GM23338 (cell line): ENCODE measurements around the gene TRNP1. TPM values are rescaled to one million over a fixed set of nuclear protein-coding genes. Genes with fewer than 3 reads are reported as not detected.

ENCODE experiments used
- ATAC-seq: fragments of 200-7000 bp; cut with Tn5 transposase; 3 replicates; pipeline ENCODE4 v1.9.1; 2020
- DNase-seq: peaks from one replicate; pipeline ENCODE4 v3.0.0-alpha.2; 2015; ENCODE audit warnings: low spot score
- H2AFZ ChIP-seq: fragments of 200-600 bp; sonication (generic); 2 replicates; pipeline ENCODE4 v1.8.0; 2016; ENCODE audit warnings: antibody characterized with exemption, mild to moderate bottlenecking, moderate library complexity
- H3F3A ChIP-seq: fragments of 200-600 bp; sonication (generic); replicated peaks from 2 replicates; pipeline ENCODE4 v1.8.0; 2017; ENCODE audit warnings: antibody characterized with exemption, mixed run types, low read depth
- H3K27ac ChIP-seq: fragments of 200-600 bp; sonication (generic); 2 replicates; pipeline ENCODE4 v1.6.1; 2016; ENCODE audit warnings: low read depth
- H3K27me3 ChIP-seq: fragments of 200-600 bp; sonication (generic); 2 replicates; pipeline ENCODE4 v1.8.0; 2016; ENCODE audit warnings: mild to moderate bottlenecking, mixed run types, moderate library complexity; ENCODE audit not compliant: insufficient read depth
- H3K36me3 ChIP-seq: fragments of 200-600 bp; sonication (generic); 2 replicates; pipeline ENCODE4 v1.8.0; 2016; ENCODE audit warnings: mild to moderate bottlenecking; ENCODE audit not compliant: insufficient read depth
- H3K4me1 ChIP-seq: fragments of 200-600 bp; sonication (generic); 2 replicates; pipeline ENCODE4 v1.8.0; 2016; ENCODE audit warnings: mild to moderate bottlenecking, moderate library complexity; ENCODE audit not compliant: insufficient read depth
- H3K4me2 ChIP-seq: fragments of 200-600 bp; sonication (generic); 2 replicates; pipeline ENCODE4 v1.7.1; 2017; ENCODE audit warnings: mixed run types
- H3K4me3 ChIP-seq: fragments of 200-600 bp; sonication (generic); 2 replicates; pipeline ENCODE4 v1.6.1; 2016; ENCODE audit warnings: mixed run types
- H3K79me2 ChIP-seq: fragments of 200-600 bp; sonication (generic); replicated peaks from 2 replicates; pipeline ENCODE4 v1.8.0; 2017; ENCODE audit warnings: mild to moderate bottlenecking; ENCODE audit not compliant: insufficient read depth
- H3K9me2 ChIP-seq: fragments of 200-600 bp; sonication (generic); 2 replicates; pipeline ENCODE4 v1.8.0; 2017; ENCODE audit not compliant: insufficient read depth
- H4K20me1 ChIP-seq: fragments of 200-600 bp; sonication (generic); replicated peaks from 2 replicates; pipeline ENCODE4 v1.8.0; 2017; ENCODE audit warnings: mild to moderate bottlenecking; ENCODE audit not compliant: insufficient read depth
- H3K27ac Mint-ChIP-seq: 2 replicates; pipeline ENCODE4 v1.8.0; 2020; ENCODE audit warnings: inconsistent platforms, mild to moderate bottlenecking, moderate library complexity, mixed read lengths
- H3K27me3 Mint-ChIP-seq: 3 replicates; pipeline ENCODE4 v1.8.0; 2022; ENCODE audit warnings: low read depth, mild to moderate bottlenecking, moderate library complexity, mixed read lengths, inconsistent platforms; ENCODE audit not compliant: insufficient read depth, poor library complexity
- H3K36me3 Mint-ChIP-seq: 3 replicates; pipeline ENCODE4 v1.8.0; 2021; ENCODE audit warnings: low read depth, mild to moderate bottlenecking, inconsistent platforms, moderate library complexity, mixed read lengths
- H3K4me1 Mint-ChIP-seq: 3 replicates; pipeline ENCODE4 v1.8.0; 2020; ENCODE audit warnings: mild to moderate bottlenecking, inconsistent platforms, mixed read lengths
- H3K4me3 Mint-ChIP-seq: 3 replicates; pipeline ENCODE4 v1.8.0; 2021; ENCODE audit warnings: moderate library complexity, mild to moderate bottlenecking, inconsistent platforms, mixed read lengths
- H3K9me3 Mint-ChIP-seq: 3 replicates; pipeline ENCODE4 v1.8.0; 2020; ENCODE audit warnings: moderate library complexity, mild to moderate bottlenecking, inconsistent platforms, mixed read lengths
- CREB1 ChIP-seq: fragments of 250-450 bp; sonication (Bioruptor Pico); IDR thresholded peaks from 2 replicates; pipeline ENCODE4 v1.5.0; 2020; ENCODE audit warnings: low read depth, mild to moderate bottlenecking, moderate library complexity
- EZH2 ChIP-seq: fragments of 200-600 bp; sonication (generic); IDR thresholded peaks from one replicate; pipeline ENCODE4 v1.8.0; 2017; ENCODE audit warnings: antibody characterized with exemption, mild to moderate bottlenecking, low read depth; ENCODE audit not compliant: unreplicated experiment
- EZH2phosphoT487 ChIP-seq: fragments of 200-600 bp; sonication (generic); IDR thresholded peaks from one replicate; pipeline ENCODE4 v1.8.1; 2018; ENCODE audit warnings: antibody characterized with exemption; ENCODE audit not compliant: unreplicated experiment
- JUNB ChIP-seq: IDR thresholded peaks from one replicate; pipeline ENCODE4 v1.6.1; 2016; ENCODE audit warnings: antibody characterized with exemption; ENCODE audit not compliant: unreplicated experiment
- NANOG ChIP-seq: IDR thresholded peaks from 2 replicates; pipeline ENCODE4 v1.6.1; 2016; ENCODE audit warnings: antibody characterized with exemption, borderline replicate concordance
- POLR2AphosphoS5 ChIP-seq: IDR thresholded peaks from 2 replicates; pipeline ENCODE4 v1.6.1; 2016; ENCODE audit warnings: antibody characterized with exemption, low read depth
- STAT1 ChIP-seq: IDR thresholded peaks from one replicate; pipeline ENCODE4 v1.6.1; 2016; ENCODE audit warnings: antibody characterized with exemption; ENCODE audit not compliant: unreplicated experiment
- ZNF114 ChIP-seq: fragments of 250-450 bp; sonication (Bioruptor Pico); IDR thresholded peaks from 2 replicates; pipeline ENCODE4 v1.5.0; 2020; ENCODE audit warnings: mild to moderate bottlenecking, moderate library complexity
- ZNF331 ChIP-seq: fragments of 250-450 bp; sonication (Bioruptor Pico); IDR thresholded peaks from 2 replicates; pipeline ENCODE4 v1.5.0; 2020; ENCODE audit warnings: low read depth, mild to moderate bottlenecking, moderate library complexity
- polyA plus RNA-seq: library from polyadenylated mRNA; unstranded; fragments of >200 nt; fragmentation: Nextera tagmentation; extraction: Ambion mirVana; gene quantifications from 2 replicates; pipeline ENCODE4 v1.2.1, GENCODE V29; 2016
- total RNA-seq: library from RNA; depleted of rRNA; stranded (reverse); fragments of >200 nt; shearing (Covaris generic); gene quantifications from 2 replicates; pipeline ENCODE4 v1.2.3, GENCODE V29; 2014
- TF ChIP-seq, protein P1 (sequence below): IDR thresholded peaks from one replicate; pipeline ENCODE4 v1.6.1; 2018; ENCODE audit warnings: antibody characterized with exemption; ENCODE audit not compliant: unreplicated experiment
- TF ChIP-seq, protein P2 (sequence below): fragments of 250-450 bp; sonication (Bioruptor Pico); IDR thresholded peaks from 2 replicates; pipeline ENCODE4 v1.5.0; 2020; ENCODE audit warnings: mild to moderate bottlenecking, moderate library complexity
- TF ChIP-seq, protein P3 (sequence below): IDR thresholded peaks from 2 replicates; pipeline ENCODE4 v1.6.1; 2016; ENCODE audit warnings: antibody characterized with exemption
- TF ChIP-seq, protein P4 (sequence below), 2 experiments: fragments of 200-600 bp in 1 of 2; sonication (generic) in 1 of 2; conservative IDR thresholded peaks; 2 replicates each; pipeline versions ENCODE4 v1.5.1 to v1.6.1; 2016 to 2017; ENCODE audit warnings: antibody characterized with exemption in 2 of 2, low read depth in 2 of 2, mild to moderate bottlenecking in 2 of 2, moderate library complexity in 1 of 2

TRNP1 gene
- total and polyA plus RNA-seq, 2 experiments from 2014 or later, result 21.2 to 54.3 TPM

DNA sequence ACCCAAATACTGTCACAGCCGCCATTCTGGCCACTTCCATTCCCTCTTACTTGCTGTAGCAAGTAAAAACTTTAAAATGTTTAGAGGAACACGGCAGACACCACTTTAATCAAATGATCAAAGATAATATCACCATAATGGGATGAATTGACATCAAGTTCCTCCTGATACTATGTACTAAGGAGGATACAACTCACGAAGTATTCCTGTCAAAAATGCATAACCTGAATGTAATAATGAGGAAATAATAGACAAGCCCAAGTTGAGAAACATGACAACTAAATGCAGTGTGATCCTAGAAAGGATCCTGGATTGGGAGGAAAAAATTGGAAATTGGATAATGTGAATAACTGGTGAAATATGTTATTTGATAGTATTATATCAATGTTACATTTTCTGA is 37.2 kb upstream of the TRNP1 start:
- ATAC-seq (no peak), DNase-seq (no peak)
- Histone ChIP-seq H4K20me1 (peaks cover 4% of the 10 kb centered on the region; the same call in 1 of the 2 replicates), H3F3A (peaks cover 6% of the 10 kb centered on the region; the same call in 1 of the 2 replicates), H3K36me3 (no peaks in the 10 kb centered on the region; the same call in 1 of the 2 replicates), H2AFZ (no peak overlapping the region), H3K4me3 (no peak overlapping the region), H3K9me2 (no peaks in the 10 kb centered on the region), H3K27me3 (no peaks in the 10 kb centered on the region), H3K27ac (no peak overlapping the region), H3K79me2 (peaks cover 10% of the 10 kb centered on the region), H3K4me1 (peaks cover 15% of the 10 kb centered on the region; the same call in 1 of the 2 replicates), H3K4me2 (no peak overlapping the region)
- TF ChIP-seq EZH2phosphoT487 (no peak), JUNB (no peak), ZNF331 (no peak), ZNF114 (CRISPR knock-in tag) (no peak), POLR2AphosphoS5 (no peak), CREB1 (CRISPR knock-in tag) (no peak), STAT1 (no peak), NANOG (no peak), EZH2 (no peak)
- TF ChIP-seq, protein P1, sequence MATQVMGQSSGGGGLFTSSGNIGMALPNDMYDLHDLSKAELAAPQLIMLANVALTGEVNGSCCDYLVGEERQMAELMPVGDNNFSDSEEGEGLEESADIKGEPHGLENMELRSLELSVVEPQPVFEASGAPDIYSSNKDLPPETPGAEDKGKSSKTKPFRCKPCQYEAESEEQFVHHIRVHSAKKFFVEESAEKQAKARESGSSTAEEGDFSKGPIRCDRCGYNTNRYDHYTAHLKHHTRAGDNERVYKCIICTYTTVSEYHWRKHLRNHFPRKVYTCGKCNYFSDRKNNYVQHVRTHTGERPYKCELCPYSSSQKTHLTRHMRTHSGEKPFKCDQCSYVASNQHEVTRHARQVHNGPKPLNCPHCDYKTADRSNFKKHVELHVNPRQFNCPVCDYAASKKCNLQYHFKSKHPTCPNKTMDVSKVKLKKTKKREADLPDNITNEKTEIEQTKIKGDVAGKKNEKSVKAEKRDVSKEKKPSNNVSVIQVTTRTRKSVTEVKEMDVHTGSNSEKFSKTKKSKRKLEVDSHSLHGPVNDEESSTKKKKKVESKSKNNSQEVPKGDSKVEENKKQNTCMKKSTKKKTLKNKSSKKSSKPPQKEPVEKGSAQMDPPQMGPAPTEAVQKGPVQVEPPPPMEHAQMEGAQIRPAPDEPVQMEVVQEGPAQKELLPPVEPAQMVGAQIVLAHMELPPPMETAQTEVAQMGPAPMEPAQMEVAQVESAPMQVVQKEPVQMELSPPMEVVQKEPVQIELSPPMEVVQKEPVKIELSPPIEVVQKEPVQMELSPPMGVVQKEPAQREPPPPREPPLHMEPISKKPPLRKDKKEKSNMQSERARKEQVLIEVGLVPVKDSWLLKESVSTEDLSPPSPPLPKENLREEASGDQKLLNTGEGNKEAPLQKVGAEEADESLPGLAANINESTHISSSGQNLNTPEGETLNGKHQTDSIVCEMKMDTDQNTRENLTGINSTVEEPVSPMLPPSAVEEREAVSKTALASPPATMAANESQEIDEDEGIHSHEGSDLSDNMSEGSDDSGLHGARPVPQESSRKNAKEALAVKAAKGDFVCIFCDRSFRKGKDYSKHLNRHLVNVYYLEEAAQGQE, result no peak
- TF ChIP-seq, protein P2, sequence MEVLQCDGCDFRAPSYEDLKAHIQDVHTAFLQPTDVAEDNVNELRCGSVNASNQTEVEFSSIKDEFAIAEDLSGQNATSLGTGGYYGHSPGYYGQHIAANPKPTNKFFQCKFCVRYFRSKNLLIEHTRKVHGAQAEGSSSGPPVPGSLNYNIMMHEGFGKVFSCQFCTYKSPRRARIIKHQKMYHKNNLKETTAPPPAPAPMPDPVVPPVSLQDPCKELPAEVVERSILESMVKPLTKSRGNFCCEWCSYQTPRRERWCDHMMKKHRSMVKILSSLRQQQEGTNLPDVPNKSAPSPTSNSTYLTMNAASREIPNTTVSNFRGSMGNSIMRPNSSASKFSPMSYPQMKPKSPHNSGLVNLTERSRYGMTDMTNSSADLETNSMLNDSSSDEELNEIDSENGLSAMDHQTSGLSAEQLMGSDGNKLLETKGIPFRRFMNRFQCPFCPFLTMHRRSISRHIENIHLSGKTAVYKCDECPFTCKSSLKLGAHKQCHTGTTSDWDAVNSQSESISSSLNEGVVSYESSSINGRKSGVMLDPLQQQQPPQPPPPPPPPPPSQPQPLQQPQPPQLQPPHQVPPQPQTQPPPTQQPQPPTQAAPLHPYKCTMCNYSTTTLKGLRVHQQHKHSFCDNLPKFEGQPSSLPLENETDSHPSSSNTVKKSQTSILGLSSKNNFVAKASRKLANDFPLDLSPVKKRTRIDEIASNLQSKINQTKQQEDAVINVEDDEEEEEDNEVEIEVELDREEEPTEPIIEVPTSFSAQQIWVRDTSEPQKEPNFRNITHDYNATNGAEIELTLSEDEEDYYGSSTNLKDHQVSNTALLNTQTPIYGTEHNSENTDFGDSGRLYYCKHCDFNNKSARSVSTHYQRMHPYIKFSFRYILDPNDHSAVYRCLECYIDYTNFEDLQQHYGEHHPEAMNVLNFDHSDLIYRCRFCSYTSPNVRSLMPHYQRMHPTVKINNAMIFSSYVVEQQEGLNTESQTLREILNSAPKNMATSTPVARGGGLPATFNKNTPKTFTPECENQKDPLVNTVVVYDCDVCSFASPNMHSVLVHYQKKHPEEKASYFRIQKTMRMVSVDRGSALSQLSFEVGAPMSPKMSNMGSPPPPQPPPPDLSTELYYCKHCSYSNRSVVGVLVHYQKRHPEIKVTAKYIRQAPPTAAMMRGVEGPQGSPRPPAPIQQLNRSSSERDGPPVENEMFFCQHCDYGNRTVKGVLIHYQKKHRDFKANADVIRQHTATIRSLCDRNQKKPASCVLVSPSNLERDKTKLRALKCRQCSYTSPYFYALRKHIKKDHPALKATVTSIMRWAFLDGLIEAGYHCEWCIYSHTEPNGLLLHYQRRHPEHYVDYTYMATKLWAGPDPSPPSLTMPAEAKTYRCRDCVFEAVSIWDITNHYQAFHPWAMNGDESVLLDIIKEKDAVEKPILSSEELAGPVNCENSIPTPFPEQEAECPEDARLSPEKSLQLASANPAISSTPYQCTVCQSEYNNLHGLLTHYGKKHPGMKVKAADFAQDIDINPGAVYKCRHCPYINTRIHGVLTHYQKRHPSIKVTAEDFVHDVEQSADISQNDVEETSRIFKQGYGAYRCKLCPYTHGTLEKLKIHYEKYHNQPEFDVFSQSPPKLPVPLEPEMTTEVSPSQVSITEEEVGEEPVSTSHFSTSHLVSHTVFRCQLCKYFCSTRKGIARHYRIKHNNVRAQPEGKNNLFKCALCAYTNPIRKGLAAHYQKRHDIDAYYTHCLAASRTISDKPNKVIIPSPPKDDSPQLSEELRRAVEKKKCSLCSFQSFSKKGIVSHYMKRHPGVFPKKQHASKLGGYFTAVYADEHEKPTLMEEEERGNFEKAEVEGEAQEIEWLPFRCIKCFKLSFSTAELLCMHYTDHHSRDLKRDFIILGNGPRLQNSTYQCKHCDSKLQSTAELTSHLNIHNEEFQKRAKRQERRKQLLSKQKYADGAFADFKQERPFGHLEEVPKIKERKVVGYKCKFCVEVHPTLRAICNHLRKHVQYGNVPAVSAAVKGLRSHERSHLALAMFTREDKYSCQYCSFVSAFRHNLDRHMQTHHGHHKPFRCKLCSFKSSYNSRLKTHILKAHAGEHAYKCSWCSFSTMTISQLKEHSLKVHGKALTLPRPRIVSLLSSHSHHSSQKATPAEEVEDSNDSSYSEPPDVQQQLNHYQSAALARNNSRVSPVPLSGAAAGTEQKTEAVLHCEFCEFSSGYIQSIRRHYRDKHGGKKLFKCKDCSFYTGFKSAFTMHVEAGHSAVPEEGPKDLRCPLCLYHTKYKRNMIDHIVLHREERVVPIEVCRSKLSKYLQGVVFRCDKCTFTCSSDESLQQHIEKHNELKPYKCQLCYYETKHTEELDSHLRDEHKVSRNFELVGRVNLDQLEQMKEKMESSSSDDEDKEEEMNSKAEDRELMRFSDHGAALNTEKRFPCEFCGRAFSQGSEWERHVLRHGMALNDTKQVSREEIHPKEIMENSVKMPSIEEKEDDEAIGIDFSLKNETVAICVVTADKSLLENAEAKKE, result no peak
- TF ChIP-seq, protein P3, sequence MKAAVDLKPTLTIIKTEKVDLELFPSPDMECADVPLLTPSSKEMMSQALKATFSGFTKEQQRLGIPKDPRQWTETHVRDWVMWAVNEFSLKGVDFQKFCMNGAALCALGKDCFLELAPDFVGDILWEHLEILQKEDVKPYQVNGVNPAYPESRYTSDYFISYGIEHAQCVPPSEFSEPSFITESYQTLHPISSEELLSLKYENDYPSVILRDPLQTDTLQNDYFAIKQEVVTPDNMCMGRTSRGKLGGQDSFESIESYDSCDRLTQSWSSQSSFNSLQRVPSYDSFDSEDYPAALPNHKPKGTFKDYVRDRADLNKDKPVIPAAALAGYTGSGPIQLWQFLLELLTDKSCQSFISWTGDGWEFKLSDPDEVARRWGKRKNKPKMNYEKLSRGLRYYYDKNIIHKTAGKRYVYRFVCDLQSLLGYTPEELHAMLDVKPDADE, result no peak
- TF ChIP-seq, protein P4, sequence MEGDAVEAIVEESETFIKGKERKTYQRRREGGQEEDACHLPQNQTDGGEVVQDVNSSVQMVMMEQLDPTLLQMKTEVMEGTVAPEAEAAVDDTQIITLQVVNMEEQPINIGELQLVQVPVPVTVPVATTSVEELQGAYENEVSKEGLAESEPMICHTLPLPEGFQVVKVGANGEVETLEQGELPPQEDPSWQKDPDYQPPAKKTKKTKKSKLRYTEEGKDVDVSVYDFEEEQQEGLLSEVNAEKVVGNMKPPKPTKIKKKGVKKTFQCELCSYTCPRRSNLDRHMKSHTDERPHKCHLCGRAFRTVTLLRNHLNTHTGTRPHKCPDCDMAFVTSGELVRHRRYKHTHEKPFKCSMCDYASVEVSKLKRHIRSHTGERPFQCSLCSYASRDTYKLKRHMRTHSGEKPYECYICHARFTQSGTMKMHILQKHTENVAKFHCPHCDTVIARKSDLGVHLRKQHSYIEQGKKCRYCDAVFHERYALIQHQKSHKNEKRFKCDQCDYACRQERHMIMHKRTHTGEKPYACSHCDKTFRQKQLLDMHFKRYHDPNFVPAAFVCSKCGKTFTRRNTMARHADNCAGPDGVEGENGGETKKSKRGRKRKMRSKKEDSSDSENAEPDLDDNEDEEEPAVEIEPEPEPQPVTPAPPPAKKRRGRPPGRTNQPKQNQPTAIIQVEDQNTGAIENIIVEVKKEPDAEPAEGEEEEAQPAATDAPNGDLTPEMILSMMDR (conservative IDR thresholded peaks at IDR 0.05; ENCODE audit: low read depth in 2 of 2), result no peak
- no peak overlapping the region for H3K27ac Mint-ChIP-seq
- H3K27me3 Mint-ChIP-seq, result peaks cover 6% of the 10 kb centered on the region
- H3K9me3 Mint-ChIP-seq, result peaks cover 2% of the 10 kb centered on the region; the same call in 1 of the 3 replicates
- peaks cover 23% of the 10 kb centered on the region for H3K36me3 Mint-ChIP-seq
- peaks cover 7% of the 10 kb centered on the region; the same call in 2 of the 3 replicates for H3K4me1 Mint-ChIP-seq
- no peak overlapping the region for H3K4me3 Mint-ChIP-seq
